OCI-LY3 (cell line): ENCODE results near the gene LAMTOR3.
A peak's percentile ranks its signal among the peaks of the same experiment; 100 is the strongest.

ENCODE experiments used
- CTCF ChIP-seq: fragments of 200-600, 300-600 bp; sonication (generic); IDR thresholded peaks from 2 replicates; pipeline ENCODE4 v1.5.1; 2014; ENCODE audit warnings: antibody characterized with exemption, low read length, low read depth
- EZH2phosphoT487 ChIP-seq: fragments of 200-600 bp; shearing (Covaris generic); IDR thresholded peaks from 2 replicates; pipeline ENCODE4 v1.6.1; 2018; ENCODE audit warnings: antibody characterized with exemption, mixed run types, low read depth

GRCh38 chr4:99885063-99885664 is 9.1 kb downstream of the LAMTOR3 start:
- peak; percentile 74 for TF ChIP-seq CTCF
- TF ChIP-seq EZH2phosphoT487 = no peak
